ENCODE results near the gene NPAS3. TPM values are rescaled to one million over a fixed set of nuclear protein-coding genes. Genes with fewer than 3 reads are reported as not detected.
A peak's percentile ranks its signal among the peaks of the same experiment; 100 is the strongest.

NPAS3 gene
- total and polyA plus RNA-seq, 2 donors (not counting 3 experiments of a cell fraction or from before 2014, with no cell fraction given), result 0.10 to 0.13 TPM

DNA sequence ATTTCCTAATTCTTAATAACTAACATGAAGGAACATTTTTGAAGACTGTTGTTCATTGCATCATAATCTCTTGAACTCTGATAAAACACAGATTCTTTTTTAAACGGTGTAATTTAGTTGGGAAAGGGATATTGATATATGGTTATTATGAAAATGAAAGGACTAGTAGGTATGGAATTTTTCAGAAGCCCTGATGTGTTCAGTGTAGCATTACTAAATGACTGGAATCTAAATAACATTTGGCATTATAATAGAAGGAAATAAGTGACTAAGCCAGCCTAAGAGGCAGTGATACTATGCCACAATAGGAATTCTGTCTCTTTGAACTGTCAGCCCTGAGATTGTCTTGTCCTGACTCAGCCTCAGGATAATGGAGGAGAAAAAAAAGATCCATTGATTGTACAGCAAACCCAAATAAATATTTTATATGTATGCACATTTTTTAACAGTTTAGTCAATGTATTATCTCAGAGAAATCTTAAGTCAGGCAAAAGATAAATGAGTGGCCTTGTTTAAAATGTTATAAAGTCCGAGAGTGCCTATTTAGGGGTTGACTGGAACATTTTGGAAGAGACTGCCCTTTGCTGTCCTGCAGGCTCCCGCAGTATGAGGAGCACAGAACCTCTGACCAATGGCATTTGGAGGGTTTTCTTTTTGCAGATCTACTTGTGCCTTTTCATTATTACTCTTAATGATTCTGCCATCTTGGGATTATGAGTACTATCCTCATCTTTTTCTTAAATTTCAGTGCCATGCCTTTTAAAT is 741.0 kb downstream of the NPAS3 start:
- dilution Hi-C loops (cut with MboI; ENCODE audit: extremely low pct_ligation_motif_present, low sequenced_read_pairs) (no loop called here), intact Hi-C loops (cut with micrococcal nuclease) (loop anchor here (1.0 to 2.0 kb wide), 2 partner anchors 33 to 204 kb away; no protein-coding TSS in a partner anchor)
- Histone ChIP-seq H3K9me1 (replicated peaks; ENCODE audit: control insufficient read depth, extremely low read depth, insufficient read depth, low read length) (no peaks in the 10 kb centered on the region), H3K27me3 (ENCODE audit: control insufficient read depth in 2 of 2, insufficient read depth in 2 of 2, low read length in 2 of 2) (no peaks in the 10 kb centered on the region), H3K27ac (ENCODE audit: insufficient read depth, low read depth, low read length) (peak overlapping the region; percentile 78), H3K4me2 (ENCODE audit: insufficient read depth, low read length) (peak overlapping the region; percentile 84), H3K79me2 (ENCODE audit: control insufficient read depth, insufficient read depth, low read length) (no peaks in the 10 kb centered on the region), H2AFZ (ENCODE audit: low read depth, low read length) (peak overlapping the region; percentile 86), H4K20me1 (replicated peaks; ENCODE audit: control insufficient read depth, extremely low read depth, insufficient read depth, low read length) (no peaks in the 10 kb centered on the region), H3K36me3 (ENCODE audit: control insufficient read depth in 2 of 2, extremely low read depth in 1 of 2, insufficient read depth in 2 of 2, low read length in 2 of 2) (no peaks in the 10 kb centered on the region), H3K4me3 (replicated peaks in 1 of 3; ENCODE audit: insufficient read depth in 1 of 3, low read depth in 1 of 3, low read length in 3 of 3) (no peak overlapping the region), H3K4me1 (ENCODE audit: control insufficient read depth, extremely low read depth, insufficient read depth, low read length) (peaks cover 20% of the 10 kb centered on the region), H3K9me3 (replicated peaks; ENCODE audit: control insufficient read depth, insufficient read depth, low read length) (no peaks in the 10 kb centered on the region), H3K9ac (replicated peaks; ENCODE audit: extremely low read depth, insufficient read depth, low read length) (peak overlapping the region; percentile 33)
- FAIRE-seq (peak; percentile 73), DNase-seq (ENCODE audit: low read depth, low spot score) (peak; percentile 71)
- peak; percentile 91 for TF ChIP-seq FOS (IDR thresholded peaks at IDR 0.05; ENCODE audit: borderline replicate concordance, insufficient read depth, low read length)
- TF ChIP-seq POLR2AphosphoS5 (IDR thresholded peaks at IDR 0.05; ENCODE audit: insufficient read depth, low read depth, low read length), result no peak
- TF ChIP-seq, protein P1, sequence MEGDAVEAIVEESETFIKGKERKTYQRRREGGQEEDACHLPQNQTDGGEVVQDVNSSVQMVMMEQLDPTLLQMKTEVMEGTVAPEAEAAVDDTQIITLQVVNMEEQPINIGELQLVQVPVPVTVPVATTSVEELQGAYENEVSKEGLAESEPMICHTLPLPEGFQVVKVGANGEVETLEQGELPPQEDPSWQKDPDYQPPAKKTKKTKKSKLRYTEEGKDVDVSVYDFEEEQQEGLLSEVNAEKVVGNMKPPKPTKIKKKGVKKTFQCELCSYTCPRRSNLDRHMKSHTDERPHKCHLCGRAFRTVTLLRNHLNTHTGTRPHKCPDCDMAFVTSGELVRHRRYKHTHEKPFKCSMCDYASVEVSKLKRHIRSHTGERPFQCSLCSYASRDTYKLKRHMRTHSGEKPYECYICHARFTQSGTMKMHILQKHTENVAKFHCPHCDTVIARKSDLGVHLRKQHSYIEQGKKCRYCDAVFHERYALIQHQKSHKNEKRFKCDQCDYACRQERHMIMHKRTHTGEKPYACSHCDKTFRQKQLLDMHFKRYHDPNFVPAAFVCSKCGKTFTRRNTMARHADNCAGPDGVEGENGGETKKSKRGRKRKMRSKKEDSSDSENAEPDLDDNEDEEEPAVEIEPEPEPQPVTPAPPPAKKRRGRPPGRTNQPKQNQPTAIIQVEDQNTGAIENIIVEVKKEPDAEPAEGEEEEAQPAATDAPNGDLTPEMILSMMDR (IDR thresholded peaks at IDR 0.05; ENCODE audit: extremely low read depth in 1 of 2, insufficient read depth in 1 of 2, low read depth in 1 of 2, low read length in 2 of 2), result no peak
- TF ChIP-seq JUN (IDR thresholded peaks at IDR 0.05; ENCODE audit: borderline replicate concordance, insufficient read depth, insufficient read length, low read depth), result peak; percentile 67
- no peak for TF ChIP-seq MYC (IDR thresholded peaks at IDR 0.05; ENCODE audit: low read depth, low read length)
- peak; percentile 82 for TF ChIP-seq GATA2 (IDR thresholded peaks at IDR 0.05; ENCODE audit: insufficient read depth, insufficient read length, low read depth, low read length)
- no peak for TF ChIP-seq POLR2A (IDR thresholded peaks at IDR 0.05; ENCODE audit: low read depth, low read length)
- ChIA-PET CTCF (interaction anchor here (1.4 kb wide), 2 partner anchors 36 to 113 kb away, joined by 3 to 6 read pairs; no protein-coding TSS in a partner anchor), POLR2A (no interaction called here)
- no TSS peak for BruUV-seq (replicated peaks)

Data from endothelial cell of umbilical vein (primary cell).